ENCODE data around the gene DTWD2.

The DTWD2 gene

GRCh38 chr5:119022017-119022745 lies 33.8 kb upstream of the DTWD2 start:
- Histone ChIP-seq H3K4me2 (ENCODE audit: low read length) (no peak overlapping the region), H3K27ac (ENCODE audit: low read depth, low read length, poor library complexity, severe bottlenecking) (peak overlapping the region; percentile 61), H3K79me2 (ENCODE audit: insufficient read depth, low read length) (no peaks in the 10 kb centered on the region), H3K9me3 (ENCODE audit: low read length) (no peaks in the 10 kb centered on the region), H2AFZ (ENCODE audit: low read length) (no peak overlapping the region), H3K4me1 (ENCODE audit: insufficient read depth, low read length, severe bottlenecking) (peaks cover 47% of the 10 kb centered on the region), H3K9me2 (ENCODE audit: low read depth, low read length) (no peaks in the 10 kb centered on the region), H3K4me3 (ENCODE audit: low read depth, low read length, poor library complexity, severe bottlenecking) (no peak overlapping the region), H3K27me3 (ENCODE audit: insufficient read depth, low read length) (no peaks in the 10 kb centered on the region), H3K9ac (ENCODE audit: low read length) (no peak overlapping the region), H3F3A (ENCODE audit: insufficient read depth, low read length) (no peaks in the 10 kb centered on the region), H3K36me3 (ENCODE audit: insufficient read depth, low read length) (no peaks in the 10 kb centered on the region), H4K20me1 (ENCODE audit: insufficient read depth, low read length) (no peaks in the 10 kb centered on the region)
- no peak for TF ChIP-seq EZH2 (IDR thresholded peaks at IDR 0.05; ENCODE audit: borderline replicate concordance, low read length)
- TF ChIP-seq, protein P1, sequence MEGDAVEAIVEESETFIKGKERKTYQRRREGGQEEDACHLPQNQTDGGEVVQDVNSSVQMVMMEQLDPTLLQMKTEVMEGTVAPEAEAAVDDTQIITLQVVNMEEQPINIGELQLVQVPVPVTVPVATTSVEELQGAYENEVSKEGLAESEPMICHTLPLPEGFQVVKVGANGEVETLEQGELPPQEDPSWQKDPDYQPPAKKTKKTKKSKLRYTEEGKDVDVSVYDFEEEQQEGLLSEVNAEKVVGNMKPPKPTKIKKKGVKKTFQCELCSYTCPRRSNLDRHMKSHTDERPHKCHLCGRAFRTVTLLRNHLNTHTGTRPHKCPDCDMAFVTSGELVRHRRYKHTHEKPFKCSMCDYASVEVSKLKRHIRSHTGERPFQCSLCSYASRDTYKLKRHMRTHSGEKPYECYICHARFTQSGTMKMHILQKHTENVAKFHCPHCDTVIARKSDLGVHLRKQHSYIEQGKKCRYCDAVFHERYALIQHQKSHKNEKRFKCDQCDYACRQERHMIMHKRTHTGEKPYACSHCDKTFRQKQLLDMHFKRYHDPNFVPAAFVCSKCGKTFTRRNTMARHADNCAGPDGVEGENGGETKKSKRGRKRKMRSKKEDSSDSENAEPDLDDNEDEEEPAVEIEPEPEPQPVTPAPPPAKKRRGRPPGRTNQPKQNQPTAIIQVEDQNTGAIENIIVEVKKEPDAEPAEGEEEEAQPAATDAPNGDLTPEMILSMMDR (IDR thresholded peaks at IDR 0.05; ENCODE audit: low read length), result peak; percentile 70; the same call in 1 of the 2 replicates

DNA sequence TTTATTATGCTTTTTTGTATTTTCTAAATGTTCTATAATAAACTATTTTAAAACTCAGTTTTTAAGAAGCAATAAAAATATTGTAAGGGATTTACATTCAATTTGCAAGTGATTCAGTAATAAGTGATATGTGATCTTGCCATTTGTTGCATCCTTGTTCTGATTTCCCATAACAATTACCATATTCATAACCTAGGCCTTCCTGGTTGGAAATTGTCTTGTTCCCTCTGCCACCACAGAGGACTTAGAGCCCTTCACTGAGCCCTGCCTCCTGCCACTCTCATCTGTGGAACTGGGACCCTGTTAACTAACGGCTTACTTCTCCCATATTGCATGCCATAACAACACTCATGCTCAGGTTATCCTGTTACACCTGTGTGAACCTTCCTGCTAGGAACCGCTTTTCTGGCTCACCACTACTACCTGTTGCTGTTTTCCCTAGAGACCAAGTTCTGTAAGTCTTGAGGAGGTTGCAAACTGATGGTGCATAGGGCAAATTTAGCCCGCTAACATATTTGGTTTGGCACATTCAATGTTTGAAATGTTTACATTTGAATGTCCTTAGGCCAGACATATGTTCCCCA lies 32.9 kb upstream of the DTWD2 start:
- Histone ChIP-seq H3K9me3 (ENCODE audit: low read length) (no peaks in the 10 kb centered on the region), H3K27ac (ENCODE audit: low read depth, low read length, poor library complexity, severe bottlenecking) (peak overlapping the region; percentile 61), H3K36me3 (ENCODE audit: insufficient read depth, low read length) (no peaks in the 10 kb centered on the region), H3K4me1 (ENCODE audit: insufficient read depth, low read length, severe bottlenecking) (peaks cover 54% of the 10 kb centered on the region), H3K79me2 (ENCODE audit: insufficient read depth, low read length) (no peaks in the 10 kb centered on the region), H4K20me1 (ENCODE audit: insufficient read depth, low read length) (no peaks in the 10 kb centered on the region), H3K27me3 (ENCODE audit: insufficient read depth, low read length) (no peaks in the 10 kb centered on the region), H2AFZ (ENCODE audit: low read length) (no peak overlapping the region), H3K4me3 (ENCODE audit: low read depth, low read length, poor library complexity, severe bottlenecking) (no peak overlapping the region), H3K9me2 (ENCODE audit: low read depth, low read length) (no peaks in the 10 kb centered on the region), H3F3A (ENCODE audit: insufficient read depth, low read length) (no peaks in the 10 kb centered on the region), H3K9ac (ENCODE audit: low read length) (no peak overlapping the region), H3K4me2 (ENCODE audit: low read length) (no peak overlapping the region)
- TF ChIP-seq, protein P1 (IDR thresholded peaks at IDR 0.05; ENCODE audit: low read length), result no peak
- no peak for TF ChIP-seq EZH2 (IDR thresholded peaks at IDR 0.05; ENCODE audit: borderline replicate concordance, low read length)

DNA sequence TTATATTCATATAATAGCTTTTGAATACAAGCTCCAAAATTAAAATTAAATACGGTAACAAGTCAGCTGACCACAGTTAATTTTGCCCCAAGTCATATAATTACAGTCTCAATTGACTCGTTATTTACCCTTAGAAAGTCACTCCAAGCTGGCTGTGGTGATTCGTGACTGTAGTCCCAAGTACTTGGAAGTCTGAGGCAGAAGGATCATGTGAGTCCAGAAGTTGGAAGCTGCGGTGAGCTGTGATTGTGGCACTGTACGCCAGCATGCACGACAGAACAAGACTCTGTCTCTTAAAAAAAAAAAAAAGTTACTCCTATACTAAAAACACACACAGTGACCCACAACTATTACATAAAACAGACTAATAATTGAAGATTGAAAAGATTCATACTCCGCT lies 31.6 kb upstream of the DTWD2 start:
- Histone ChIP-seq H3K4me3 (ENCODE audit: low read depth, low read length, poor library complexity, severe bottlenecking) (no peak overlapping the region), H4K20me1 (ENCODE audit: insufficient read depth, low read length) (no peaks in the 10 kb centered on the region), H3K36me3 (ENCODE audit: insufficient read depth, low read length) (no peaks in the 10 kb centered on the region), H3K27me3 (ENCODE audit: insufficient read depth, low read length) (no peaks in the 10 kb centered on the region), H3K9ac (ENCODE audit: low read length) (no peak overlapping the region), H3K9me2 (ENCODE audit: low read depth, low read length) (no peaks in the 10 kb centered on the region), H2AFZ (ENCODE audit: low read length) (peak overlapping the region; percentile 3; the same call in 1 of the 2 replicates), H3K9me3 (ENCODE audit: low read length) (no peaks in the 10 kb centered on the region), H3K79me2 (ENCODE audit: insufficient read depth, low read length) (no peaks in the 10 kb centered on the region), H3F3A (ENCODE audit: insufficient read depth, low read length) (peaks cover 4% of the 10 kb centered on the region; the same call in 1 of the 2 replicates), H3K27ac (ENCODE audit: low read depth, low read length, poor library complexity, severe bottlenecking) (peak overlapping the region; percentile 45), H3K4me1 (ENCODE audit: insufficient read depth, low read length, severe bottlenecking) (peaks cover 61% of the 10 kb centered on the region), H3K4me2 (ENCODE audit: low read length) (peak overlapping the region; percentile 33)
- TF ChIP-seq EZH2 (IDR thresholded peaks at IDR 0.05; ENCODE audit: borderline replicate concordance, low read length), result no peak
